Mammary epithelial cell (primary cell): ENCODE data around the gene SEMA4B.

Experiments used
- EZH2 ChIP-seq: IDR thresholded peaks from 2 replicates; pipeline ENCODE4 v1.6.1; 2012; ENCODE audit warnings: low read length, inconsistent platforms, borderline replicate concordance
- TF ChIP-seq, protein P1 (sequence below), 2 donors: IDR thresholded peaks in 1 of 2; conservative IDR thresholded peaks in 1 of 2; 2 replicates each; pipeline ENCODE4 v1.5.1; 2011 to 2012; ENCODE audit warnings: inconsistent platforms in 2 of 2, low read length in 2 of 2, mild to moderate bottlenecking in 2 of 2, control low read depth in 1 of 2, low read depth in 1 of 2; ENCODE audit not compliant: insufficient read depth in 1 of 2; ENCODE audit errors: extremely low read depth in 1 of 2

DNA sequence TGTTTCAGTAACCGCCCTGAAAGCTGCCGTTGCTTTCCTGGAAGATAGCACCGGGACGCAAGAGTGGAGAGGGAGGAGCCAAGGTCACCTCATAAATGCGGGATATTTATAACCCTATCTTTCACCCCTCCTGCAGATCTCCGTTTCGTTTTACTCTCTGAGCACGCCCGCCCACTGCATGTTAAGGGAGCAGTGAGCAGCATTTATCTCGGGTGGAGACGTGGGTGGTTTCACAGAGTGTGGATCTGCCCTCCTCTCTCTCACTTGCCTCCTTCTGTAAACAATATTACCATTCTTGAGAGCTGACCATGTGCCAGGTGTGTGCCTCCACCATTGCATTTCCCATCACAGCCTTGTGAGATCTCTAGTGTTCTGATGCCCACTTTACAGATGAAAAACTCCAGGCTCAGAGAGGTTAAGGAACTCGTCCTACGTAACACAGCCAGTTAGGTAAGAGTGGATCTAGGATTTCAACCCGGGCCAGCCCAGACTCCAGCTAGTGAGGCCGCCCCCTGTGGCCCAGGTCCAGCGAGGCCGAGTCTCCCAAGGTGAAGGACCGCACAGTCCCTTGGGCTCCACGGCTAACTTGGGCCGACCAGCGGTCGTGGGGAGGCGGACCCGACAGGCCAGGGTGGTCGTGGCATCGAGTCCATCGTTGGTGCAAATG, 16.9 kb upstream of the SEMA4B start:
- TF ChIP-seq, protein P1, sequence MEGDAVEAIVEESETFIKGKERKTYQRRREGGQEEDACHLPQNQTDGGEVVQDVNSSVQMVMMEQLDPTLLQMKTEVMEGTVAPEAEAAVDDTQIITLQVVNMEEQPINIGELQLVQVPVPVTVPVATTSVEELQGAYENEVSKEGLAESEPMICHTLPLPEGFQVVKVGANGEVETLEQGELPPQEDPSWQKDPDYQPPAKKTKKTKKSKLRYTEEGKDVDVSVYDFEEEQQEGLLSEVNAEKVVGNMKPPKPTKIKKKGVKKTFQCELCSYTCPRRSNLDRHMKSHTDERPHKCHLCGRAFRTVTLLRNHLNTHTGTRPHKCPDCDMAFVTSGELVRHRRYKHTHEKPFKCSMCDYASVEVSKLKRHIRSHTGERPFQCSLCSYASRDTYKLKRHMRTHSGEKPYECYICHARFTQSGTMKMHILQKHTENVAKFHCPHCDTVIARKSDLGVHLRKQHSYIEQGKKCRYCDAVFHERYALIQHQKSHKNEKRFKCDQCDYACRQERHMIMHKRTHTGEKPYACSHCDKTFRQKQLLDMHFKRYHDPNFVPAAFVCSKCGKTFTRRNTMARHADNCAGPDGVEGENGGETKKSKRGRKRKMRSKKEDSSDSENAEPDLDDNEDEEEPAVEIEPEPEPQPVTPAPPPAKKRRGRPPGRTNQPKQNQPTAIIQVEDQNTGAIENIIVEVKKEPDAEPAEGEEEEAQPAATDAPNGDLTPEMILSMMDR (conservative IDR thresholded peaks at IDR 0.05 in 1 of 2, IDR thresholded peaks at IDR 0.05 in 1 of 2; ENCODE audit: extremely low read depth in 1 of 2, insufficient read depth in 1 of 2, low read depth in 1 of 2, low read length in 2 of 2): peak in 1 of 2 donors; percentile 20
- TF ChIP-seq EZH2: no peak
